ENCODE measurements around the gene PDXK.

DNA sequence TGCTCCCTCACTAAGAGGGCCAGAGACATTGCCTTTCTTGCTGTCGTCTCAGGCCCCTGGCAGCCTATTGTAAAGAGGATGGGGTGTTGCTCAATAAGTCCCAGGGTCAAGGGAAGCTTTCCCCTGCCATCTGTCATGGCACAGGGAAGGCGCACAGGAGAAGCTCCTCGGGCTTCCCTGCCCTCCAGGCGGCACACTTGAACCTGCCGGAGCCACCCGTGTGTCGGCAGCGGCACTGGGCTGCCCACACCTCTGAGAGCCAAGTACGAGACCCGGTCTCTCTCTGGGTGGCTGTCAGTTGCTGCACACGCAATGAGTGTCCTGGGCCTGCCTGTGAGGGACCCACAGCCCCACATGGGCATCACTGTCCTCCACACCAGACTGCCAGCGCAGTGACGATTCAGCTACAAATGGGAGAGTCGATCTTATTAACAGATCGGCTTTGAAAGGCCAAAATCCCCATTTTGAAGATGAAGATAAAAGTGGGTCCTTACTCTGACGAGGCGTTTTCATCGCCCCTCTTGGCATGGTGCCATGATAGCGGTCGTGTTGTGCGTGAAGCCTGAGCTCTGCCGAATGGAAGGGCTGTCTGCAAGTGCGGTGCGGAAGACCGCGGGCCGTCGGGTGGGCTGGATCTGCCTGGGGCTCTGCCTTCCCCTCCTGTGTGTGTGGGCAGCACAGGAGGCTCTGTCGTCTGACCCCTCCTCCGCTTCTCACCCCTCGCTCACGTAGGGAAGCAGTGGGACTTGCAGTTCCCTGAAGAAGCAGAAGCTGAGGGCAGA, 29.2 kb upstream of the PDXK start:
- TF ChIP-seq EP300 (conservative IDR thresholded peaks at IDR 0.05; ENCODE audit: poor library complexity, severe bottlenecking) (no peak), SMC3 (conservative IDR thresholded peaks at IDR 0.05; ENCODE audit: poor library complexity) (no peak)
- TF ChIP-seq, protein P1, sequence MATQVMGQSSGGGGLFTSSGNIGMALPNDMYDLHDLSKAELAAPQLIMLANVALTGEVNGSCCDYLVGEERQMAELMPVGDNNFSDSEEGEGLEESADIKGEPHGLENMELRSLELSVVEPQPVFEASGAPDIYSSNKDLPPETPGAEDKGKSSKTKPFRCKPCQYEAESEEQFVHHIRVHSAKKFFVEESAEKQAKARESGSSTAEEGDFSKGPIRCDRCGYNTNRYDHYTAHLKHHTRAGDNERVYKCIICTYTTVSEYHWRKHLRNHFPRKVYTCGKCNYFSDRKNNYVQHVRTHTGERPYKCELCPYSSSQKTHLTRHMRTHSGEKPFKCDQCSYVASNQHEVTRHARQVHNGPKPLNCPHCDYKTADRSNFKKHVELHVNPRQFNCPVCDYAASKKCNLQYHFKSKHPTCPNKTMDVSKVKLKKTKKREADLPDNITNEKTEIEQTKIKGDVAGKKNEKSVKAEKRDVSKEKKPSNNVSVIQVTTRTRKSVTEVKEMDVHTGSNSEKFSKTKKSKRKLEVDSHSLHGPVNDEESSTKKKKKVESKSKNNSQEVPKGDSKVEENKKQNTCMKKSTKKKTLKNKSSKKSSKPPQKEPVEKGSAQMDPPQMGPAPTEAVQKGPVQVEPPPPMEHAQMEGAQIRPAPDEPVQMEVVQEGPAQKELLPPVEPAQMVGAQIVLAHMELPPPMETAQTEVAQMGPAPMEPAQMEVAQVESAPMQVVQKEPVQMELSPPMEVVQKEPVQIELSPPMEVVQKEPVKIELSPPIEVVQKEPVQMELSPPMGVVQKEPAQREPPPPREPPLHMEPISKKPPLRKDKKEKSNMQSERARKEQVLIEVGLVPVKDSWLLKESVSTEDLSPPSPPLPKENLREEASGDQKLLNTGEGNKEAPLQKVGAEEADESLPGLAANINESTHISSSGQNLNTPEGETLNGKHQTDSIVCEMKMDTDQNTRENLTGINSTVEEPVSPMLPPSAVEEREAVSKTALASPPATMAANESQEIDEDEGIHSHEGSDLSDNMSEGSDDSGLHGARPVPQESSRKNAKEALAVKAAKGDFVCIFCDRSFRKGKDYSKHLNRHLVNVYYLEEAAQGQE (IDR thresholded peaks at IDR 0.05; ENCODE audit: borderline replicate concordance): no peak
- TF ChIP-seq, protein P2, sequence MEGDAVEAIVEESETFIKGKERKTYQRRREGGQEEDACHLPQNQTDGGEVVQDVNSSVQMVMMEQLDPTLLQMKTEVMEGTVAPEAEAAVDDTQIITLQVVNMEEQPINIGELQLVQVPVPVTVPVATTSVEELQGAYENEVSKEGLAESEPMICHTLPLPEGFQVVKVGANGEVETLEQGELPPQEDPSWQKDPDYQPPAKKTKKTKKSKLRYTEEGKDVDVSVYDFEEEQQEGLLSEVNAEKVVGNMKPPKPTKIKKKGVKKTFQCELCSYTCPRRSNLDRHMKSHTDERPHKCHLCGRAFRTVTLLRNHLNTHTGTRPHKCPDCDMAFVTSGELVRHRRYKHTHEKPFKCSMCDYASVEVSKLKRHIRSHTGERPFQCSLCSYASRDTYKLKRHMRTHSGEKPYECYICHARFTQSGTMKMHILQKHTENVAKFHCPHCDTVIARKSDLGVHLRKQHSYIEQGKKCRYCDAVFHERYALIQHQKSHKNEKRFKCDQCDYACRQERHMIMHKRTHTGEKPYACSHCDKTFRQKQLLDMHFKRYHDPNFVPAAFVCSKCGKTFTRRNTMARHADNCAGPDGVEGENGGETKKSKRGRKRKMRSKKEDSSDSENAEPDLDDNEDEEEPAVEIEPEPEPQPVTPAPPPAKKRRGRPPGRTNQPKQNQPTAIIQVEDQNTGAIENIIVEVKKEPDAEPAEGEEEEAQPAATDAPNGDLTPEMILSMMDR (IDR thresholded peaks at IDR 0.05; ENCODE audit: poor library complexity, severe bottlenecking): no peak
